Measurements from ENCODE around the gene MPPE1. TPM values are rescaled to one million over a fixed set of nuclear protein-coding genes. Genes with fewer than 3 reads are reported as not detected.
"Not testable (repeated sequence)": the region's sequence is repeated elsewhere in the genome, so short reads cannot be mapped to it uniquely, and the experiment has no call there.

The MPPE1 gene
- total RNA-seq, 1 experiment from 2014 or later, result 18.0 TPM

DNA sequence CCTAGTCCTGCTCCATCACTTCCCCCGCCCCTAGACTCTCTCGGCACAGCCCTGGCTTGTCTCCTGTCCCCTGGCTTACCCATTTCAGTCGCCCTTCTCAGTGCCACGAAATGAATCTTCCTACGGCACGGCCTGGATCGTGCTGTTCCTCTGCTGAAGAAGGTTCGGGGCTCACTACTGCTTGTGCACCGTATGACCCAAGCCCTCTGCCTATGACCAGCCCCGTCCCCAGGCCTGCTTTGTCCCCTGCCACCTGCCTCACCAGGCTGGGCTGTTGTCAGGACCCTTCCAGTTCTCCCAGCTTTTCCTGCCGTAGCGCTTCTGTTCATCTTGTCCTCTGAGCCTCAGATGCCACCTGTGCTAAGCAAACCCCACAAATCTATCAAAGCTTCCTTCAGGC lies 43.0 kb downstream of the MPPE1 start:
- no peak for DNase-seq (ENCODE audit: low read depth)
- in situ Hi-C loops (cut with HindIII; ENCODE audit: low pct_unique_long_range_greater_than_20kb, low sequenced_read_pairs), result no loop called here

- in situ Hi-C loops (cut with HindIII; ENCODE audit: low pct_unique_long_range_greater_than_20kb, low sequenced_read_pairs), result no loop called here
- no peak for DNase-seq (ENCODE audit: low read depth)
Observed at GRCh38 chr18:11864471-11864870, 43.6 kb downstream of the MPPE1 start.

DNA sequence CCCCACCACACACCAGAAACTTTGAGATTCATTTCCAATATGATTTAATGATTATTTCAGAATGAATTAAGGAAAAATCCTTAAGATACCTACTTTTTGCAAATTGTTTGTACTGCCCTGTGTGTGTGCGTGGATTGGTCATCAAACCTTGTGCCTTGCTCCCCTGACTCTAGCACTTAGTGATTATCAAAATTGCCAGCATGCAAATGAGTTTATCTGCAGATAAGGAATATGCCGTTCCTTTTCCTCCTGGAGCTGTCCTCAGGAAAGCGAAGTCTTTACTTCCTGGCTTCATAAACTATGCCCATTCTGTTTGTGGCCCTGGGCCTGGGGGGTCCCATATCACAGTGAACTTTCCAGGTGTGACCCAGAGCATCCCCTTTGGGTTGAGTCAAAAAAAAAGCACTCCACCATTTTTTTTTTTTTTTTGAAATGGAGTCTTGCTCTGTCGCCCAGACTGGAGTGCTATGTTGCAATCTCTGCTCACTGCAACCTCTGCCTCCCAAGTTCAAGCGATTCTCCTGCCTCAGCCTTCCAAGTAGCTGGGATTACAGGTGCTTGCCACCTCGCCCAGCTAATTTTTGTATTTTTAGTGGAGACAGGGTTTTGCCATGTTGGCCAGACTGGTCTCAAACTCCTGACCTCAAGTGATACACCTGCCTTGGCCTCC lies 45.5 kb downstream of the MPPE1 start:
- in situ Hi-C loops (cut with HindIII; ENCODE audit: low pct_unique_long_range_greater_than_20kb, low sequenced_read_pairs), result no loop called here
- no peak for DNase-seq (ENCODE audit: low read depth)

DNA sequence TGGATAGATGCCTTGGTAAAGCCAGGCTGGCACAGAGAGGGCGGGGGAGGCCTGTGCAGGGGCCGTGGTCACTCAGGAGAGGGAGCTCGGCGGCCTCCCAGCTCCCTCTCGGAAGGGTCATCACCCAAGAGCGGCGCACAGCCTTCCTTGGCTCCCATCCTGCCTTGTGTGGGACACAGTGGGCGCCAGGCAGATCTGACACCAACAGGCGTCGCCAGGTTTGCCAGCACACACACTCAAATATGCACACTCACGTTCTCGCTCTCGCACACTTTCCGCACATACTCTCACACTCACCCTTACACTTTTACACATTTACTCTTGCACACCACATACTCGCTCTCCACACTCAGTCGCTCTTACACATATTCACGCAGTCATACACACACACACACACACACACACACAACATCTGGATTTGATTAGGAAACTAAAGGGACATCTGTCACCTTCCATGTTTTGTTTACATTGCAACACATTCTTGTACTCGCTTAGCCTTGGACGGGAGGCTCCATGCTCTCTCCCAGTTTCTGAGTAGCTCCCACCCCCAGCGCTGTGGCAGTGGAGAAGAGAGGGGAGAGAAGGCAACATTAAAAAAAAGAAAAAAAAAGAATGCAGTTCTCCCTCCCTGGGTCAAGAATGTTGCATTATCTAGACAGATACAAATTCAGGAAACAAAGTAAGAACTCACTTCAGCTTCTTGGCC lies 46.4 kb downstream of the MPPE1 start:
- DNase-seq (ENCODE audit: low read depth), result no peak
- in situ Hi-C loops (cut with HindIII; ENCODE audit: low pct_unique_long_range_greater_than_20kb, low sequenced_read_pairs), result no loop called here

- in situ Hi-C loops (cut with HindIII; ENCODE audit: low pct_unique_long_range_greater_than_20kb, low sequenced_read_pairs), result no loop called here
- no peak for DNase-seq (ENCODE audit: low read depth)
Observed at GRCh38 chr18:11860594-11861450, 47.3 kb downstream of the MPPE1 start.

GRCh38 chr18:11859903-11860407 lies 48.2 kb downstream of the MPPE1 start:
- peak; percentile 88 for DNase-seq (ENCODE audit: low read depth)
- in situ Hi-C loops (cut with HindIII; ENCODE audit: low pct_unique_long_range_greater_than_20kb, low sequenced_read_pairs), result no loop called here

- no peak for DNase-seq (ENCODE audit: low read depth)
- in situ Hi-C loops (cut with HindIII; ENCODE audit: low pct_unique_long_range_greater_than_20kb, low sequenced_read_pairs), result no loop called here
Observed at GRCh38 chr18:11859282-11859830, 48.8 kb downstream of the MPPE1 start.

- in situ Hi-C loops (cut with HindIII; ENCODE audit: low pct_unique_long_range_greater_than_20kb, low sequenced_read_pairs), result no loop called here
Observed at GRCh38 chr18:11857177-11857887, 50.8 kb downstream of the MPPE1 start.

DNA sequence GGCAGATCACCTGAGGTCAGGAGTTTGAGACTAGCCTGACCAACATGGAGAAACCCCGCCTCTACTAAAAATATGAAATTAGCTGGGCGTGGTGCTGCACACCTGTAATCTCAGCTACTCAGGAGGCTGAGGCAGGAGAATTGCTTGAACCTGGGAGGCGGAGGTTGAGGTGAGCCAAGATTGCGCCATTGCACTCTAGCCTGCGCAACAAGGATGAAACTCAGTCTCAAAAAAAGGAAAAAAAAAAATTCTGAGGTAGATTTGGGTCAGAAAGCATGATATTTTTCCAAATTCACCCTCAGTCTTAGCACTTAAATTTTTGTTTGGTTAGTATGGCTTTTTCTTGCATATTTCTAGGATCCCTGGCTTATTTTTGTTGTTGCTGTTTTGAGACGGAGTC lies 53.6 kb downstream of the MPPE1 start:
- in situ Hi-C loops (cut with HindIII; ENCODE audit: low pct_unique_long_range_greater_than_20kb, low sequenced_read_pairs); DNase-seq (ENCODE audit: low read depth): not testable (repeated sequence)

More at GRCh38 chr18:11857177-11857887, 50.8 kb downstream of the MPPE1 start:
- DNase-seq (ENCODE audit: low read depth), result peak; percentile 99

DNA sequence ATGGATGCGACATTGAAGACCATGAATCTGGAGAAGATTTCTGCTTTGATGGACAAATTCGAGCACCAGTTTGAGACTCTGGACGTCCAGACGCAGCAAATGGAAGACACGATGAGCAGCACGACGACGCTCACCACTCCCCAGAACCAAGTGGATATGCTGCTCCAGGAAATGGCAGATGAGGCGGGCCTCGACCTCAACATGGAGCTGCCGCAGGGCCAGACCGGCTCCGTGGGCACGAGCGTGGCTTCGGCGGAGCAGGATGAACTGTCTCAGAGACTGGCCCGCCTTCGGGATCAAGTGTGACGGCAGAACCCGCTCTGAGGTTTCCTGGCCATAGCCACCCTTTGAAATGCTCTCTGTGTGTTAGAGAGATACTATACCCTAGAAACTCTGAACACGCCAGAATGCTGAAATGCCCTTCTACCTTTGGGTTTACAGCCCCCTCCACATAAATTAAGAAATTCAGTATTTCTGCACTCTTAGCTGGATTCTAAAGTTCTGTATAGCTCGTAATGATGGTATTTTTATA lies 56.2 kb downstream of the MPPE1 start:
- no peak for DNase-seq (ENCODE audit: low read depth)

DNA sequence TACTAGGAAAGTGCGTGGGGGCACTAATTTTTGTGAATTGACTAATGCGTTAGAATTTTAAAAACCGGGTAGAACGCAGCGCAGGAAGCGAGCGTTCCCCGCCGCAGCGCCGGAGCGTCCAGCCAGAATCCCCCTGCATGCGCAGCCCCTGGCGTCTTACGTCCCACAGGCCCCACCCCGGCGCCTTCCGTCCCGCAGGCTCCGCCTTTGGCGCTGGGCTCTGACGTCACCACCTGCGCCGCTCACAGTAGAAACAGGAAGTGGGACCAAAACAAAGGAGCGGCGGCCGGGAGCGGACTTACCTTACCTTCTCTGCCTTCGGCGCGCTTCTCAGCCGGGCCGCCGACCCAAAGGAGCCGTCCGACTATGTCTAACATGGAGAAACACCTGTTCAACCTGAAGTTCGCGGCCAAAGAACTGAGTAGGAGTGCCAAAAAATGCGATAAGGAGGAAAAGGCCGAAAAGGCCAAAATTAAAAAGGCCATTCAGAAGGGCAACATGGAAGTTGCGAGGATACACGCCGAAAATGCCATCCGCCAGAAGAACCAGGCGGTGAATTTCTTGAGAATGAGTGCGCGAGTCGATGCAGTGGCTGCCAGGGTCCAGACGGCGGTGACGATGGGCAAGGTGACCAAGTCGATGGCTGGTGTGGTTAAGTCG lies 56.8 kb downstream of the MPPE1 start, which contains the start of gene CHMP1B:
CHMP1B (plus strand) TSS at position 268 of the 660 bp plus-strand sequence; CDS start at position 367, 99 bp downstream.
- in situ Hi-C loops (cut with HindIII; ENCODE audit: low pct_unique_long_range_greater_than_20kb, low sequenced_read_pairs), result no loop called here
- DNase-seq (ENCODE audit: low read depth), result peak; percentile 91

More for the DNA sequence above, 56.2 kb downstream of the MPPE1 start:
- in situ Hi-C loops (cut with HindIII; ENCODE audit: low pct_unique_long_range_greater_than_20kb, low sequenced_read_pairs), result no loop called here

- in situ Hi-C loops (cut with HindIII; ENCODE audit: low pct_unique_long_range_greater_than_20kb, low sequenced_read_pairs), result no loop called here
- DNase-seq (ENCODE audit: low read depth), result no peak
Observed at GRCh38 chr18:11850821-11851145, 57.3 kb downstream of the MPPE1 start.

- in situ Hi-C loops (cut with HindIII; ENCODE audit: low pct_unique_long_range_greater_than_20kb, low sequenced_read_pairs), result no loop called here
- peak; percentile 79 for DNase-seq (ENCODE audit: low read depth)
Observed at GRCh38 chr18:11849841-11850634, 58.1 kb downstream of the MPPE1 start.

DNA sequence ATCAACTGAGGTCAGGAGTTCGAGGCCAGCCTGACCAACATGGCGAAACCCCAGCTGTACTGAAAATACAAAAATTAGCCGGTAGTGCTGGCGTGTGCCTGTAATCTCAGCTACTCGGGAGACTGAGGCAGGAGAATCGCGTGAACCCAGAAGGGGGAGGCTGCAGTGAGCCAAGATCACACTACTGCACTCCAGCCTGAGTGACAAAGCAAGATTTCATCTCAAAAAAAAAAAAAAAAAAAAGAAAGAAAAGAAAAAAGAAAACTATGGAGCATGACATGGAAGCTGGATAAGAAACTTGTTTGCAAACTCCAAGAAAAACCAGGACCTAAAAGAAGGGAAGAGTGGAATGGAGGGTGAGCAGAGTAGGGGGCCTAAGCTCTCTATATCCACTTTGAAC lies 58.8 kb downstream of the MPPE1 start:
- DNase-seq (ENCODE audit: low read depth), result no peak

GRCh38 chr18:11847811-11848210 lies 60.3 kb downstream of the MPPE1 start:
- in situ Hi-C loops (cut with HindIII; ENCODE audit: low pct_unique_long_range_greater_than_20kb, low sequenced_read_pairs), result no loop called here

More for the DNA sequence above, 58.8 kb downstream of the MPPE1 start:
- in situ Hi-C loops (cut with HindIII; ENCODE audit: low pct_unique_long_range_greater_than_20kb, low sequenced_read_pairs), result no loop called here

DNA sequence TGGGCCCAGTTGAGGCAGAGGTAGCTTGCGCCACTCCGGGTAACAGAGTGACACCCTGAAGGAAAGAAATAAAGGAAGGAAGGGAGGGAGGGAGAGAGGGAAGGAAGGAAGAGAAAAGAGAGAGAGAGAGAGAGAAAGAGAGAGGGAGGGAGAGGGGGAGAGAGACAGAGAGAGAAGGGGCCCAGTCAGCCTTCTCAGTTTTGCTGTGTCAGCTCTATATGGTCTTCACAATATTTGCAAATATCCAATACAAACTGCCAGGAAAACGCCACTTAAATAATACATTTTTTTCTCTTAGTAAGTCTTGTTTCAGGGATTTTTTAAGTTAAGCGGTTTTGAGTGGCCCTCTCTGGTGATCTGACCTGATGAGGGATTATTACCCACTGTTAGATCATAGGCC lies 62.5 kb downstream of the MPPE1 start:
- no peak for DNase-seq (ENCODE audit: low read depth)
- in situ Hi-C loops (cut with HindIII; ENCODE audit: low pct_unique_long_range_greater_than_20kb, low sequenced_read_pairs), result no loop called here

More at GRCh38 chr18:11847811-11848210, 60.3 kb downstream of the MPPE1 start:
- DNase-seq (ENCODE audit: low read depth), result no peak

Measured in Caki2 (cell line).